Measurements from ENCODE around the gene SPATA1.

GRCh38 chr1:84606977-84607376, 100.8 kb downstream of the SPATA1 start:
- TF ChIP-seq CTCF (IDR thresholded peaks at IDR 0.05), result no peak
- no peak for TF ChIP-seq POLR2A (IDR thresholded peaks at IDR 0.05)
- TF ChIP-seq EP300 (IDR thresholded peaks at IDR 0.05), result no peak

All from sigmoid colon (tissue), 4 donors.